Suprapubic skin (tissue), 4 donors: ENCODE measurements around the gene CHST5.

Experiments used
- CTCF ChIP-seq, 2 donors: fragments of 200-600 bp in 1 of 2; fragments of 450-650 bp in 1 of 2; sonication (generic) in 1 of 2; IDR thresholded peaks; one replicate each; pipeline ENCODE4 v1.5.1; 2016 to 2019; ENCODE audit warnings: antibody characterized with exemption in 2 of 2, mild to moderate bottlenecking in 1 of 2, moderate library complexity in 1 of 2
- EP300 ChIP-seq: sonication (generic); formaldehyde crosslinking; IDR thresholded peaks from one replicate; pipeline ENCODE4 v1.6.1; 2017; ENCODE audit warnings: antibody characterized with exemption
- POLR2A ChIP-seq, 2 donors: fragments of 450-650 bp; IDR thresholded peaks; one replicate each; pipeline ENCODE4 v1.6.1; 2017; ENCODE audit warnings: antibody characterized with exemption in 2 of 2, mild to moderate bottlenecking in 2 of 2, moderate library complexity in 2 of 2
- POLR2AphosphoS5 ChIP-seq, 3 donors: sonication (generic); formaldehyde crosslinking; IDR thresholded peaks; one replicate each; pipeline ENCODE4 v1.6.1; 2017; ENCODE audit warnings: antibody characterized with exemption in 3 of 3

DNA sequence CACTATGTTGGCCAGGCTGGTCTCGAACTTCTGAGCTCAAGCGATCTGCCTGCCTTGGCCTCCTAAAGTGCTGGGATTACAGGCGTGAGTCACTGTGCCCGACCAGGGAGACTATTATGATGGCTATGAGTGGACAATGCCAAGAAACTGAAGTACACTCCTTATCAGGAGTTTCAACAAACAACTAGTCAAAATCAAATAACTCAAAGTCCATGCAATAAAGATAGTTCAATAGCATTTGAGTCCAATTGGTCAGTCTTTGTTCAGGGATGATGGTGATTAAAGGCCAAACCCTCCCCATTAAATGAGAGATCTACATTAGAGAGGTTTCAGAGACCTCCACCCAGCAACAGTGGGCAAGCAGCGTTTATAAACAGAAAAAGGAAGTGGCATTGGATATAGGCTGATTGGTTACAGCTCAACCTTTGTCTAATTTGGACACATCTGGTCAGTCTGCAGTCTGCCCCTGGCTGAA lies 8.0 kb downstream of the CHST5 start:
- no peak for TF ChIP-seq POLR2A (IDR thresholded peaks at IDR 0.05)
- no peak for TF ChIP-seq CTCF (IDR thresholded peaks at IDR 0.05)
- TF ChIP-seq POLR2AphosphoS5 (IDR thresholded peaks at IDR 0.05): no peak
- no peak for TF ChIP-seq EP300
